ENCODE measurements around the gene CEP43.

Gene CEP43

GRCh38 chr6:166966268-166966667, 32.9 kb upstream of the CEP43 start:
- DNase-seq: no peak

- no peak for DNase-seq
Observed at GRCh38 chr6:166969390-166970002, 29.7 kb upstream of the CEP43 start.

GRCh38 chr6:166970091-166970490, 29.1 kb upstream of the CEP43 start:
- DNase-seq: no peak

- no peak for DNase-seq
Observed at GRCh38 chr6:166970776-166971175, 28.4 kb upstream of the CEP43 start.

GRCh38 chr6:166971271-166971670, 27.9 kb upstream of the CEP43 start:
- no peak for DNase-seq

GRCh38 chr6:166972101-166972500, 27.1 kb upstream of the CEP43 start:
- no peak for DNase-seq

- no peak for DNase-seq
Observed at GRCh38 chr6:166976636-166977035, 22.6 kb upstream of the CEP43 start.

- DNase-seq: no peak
Observed at GRCh38 chr6:166977621-166978525, 21.3 kb upstream of the CEP43 start.

- DNase-seq: no peak
Observed at GRCh38 chr6:166980738-166981137, 18.5 kb upstream of the CEP43 start.

GRCh38 chr6:166987448-166987847, 11.7 kb upstream of the CEP43 start:
- no peak for DNase-seq

GRCh38 chr6:166987930-166988329, 11.3 kb upstream of the CEP43 start:
- no peak for DNase-seq

- DNase-seq: no peak
Observed at GRCh38 chr6:166988674-166989201, 10.5 kb upstream of the CEP43 start.

- peak in 7 of 56 donors; percentile 2 to 59 (median 12) for DNase-seq
Observed at GRCh38 chr6:166989427-166990032, 9.7 kb upstream of the CEP43 start.

- no peak for DNase-seq
Observed at GRCh38 chr6:166996406-166996805, 2.8 kb upstream of the CEP43 start.

- DNase-seq: no peak
Observed at GRCh38 chr6:166997348-166997747, 1.8 kb upstream of the CEP43 start.

- DNase-seq: peak in 26 of 56 donors; percentile 8 to 48 (median 20)
Observed at GRCh38 chr6:166997768-166998255, 1.4 kb upstream of the CEP43 start.

- peak in 3 of 56 donors; percentile 10 to 30 (median 15) for DNase-seq
Observed at GRCh38 chr6:166998256-166999144, 697 bp upstream of the CEP43 start.

- no peak for DNase-seq
Observed at GRCh38 chr6:166999884-167000253, 672 bp downstream of the CEP43 start.

GRCh38 chr6:167000759-167001158, 1.6 kb downstream of the CEP43 start:
- no peak for DNase-seq

GRCh38 chr6:167005350-167006159, 6.4 kb downstream of the CEP43 start:
- DNase-seq: peak in 9 of 56 donors; percentile 4 to 34 (median 12)
